MM.1S (cell line): ENCODE measurements around the gene ATM.

Experiments
- DNase-seq: peaks from one replicate; pipeline ENCODE4 v3.0.0-alpha.2; 2015
- H2AFZ ChIP-seq: fragments of 300-600 bp; sonication (generic); 2 replicates; pipeline ENCODE4 v1.6.0; 2016; ENCODE audit warnings: antibody characterized with exemption, low read length
- H3F3A ChIP-seq: fragments of 300-600 bp; sonication (generic); 2 replicates; pipeline ENCODE4 v1.6.1; 2016; ENCODE audit warnings: mild to moderate bottlenecking, antibody characterized with exemption, low read length, moderate library complexity, mixed read lengths; ENCODE audit not compliant: insufficient read depth
- H3K27ac ChIP-seq: fragments of 300-600 bp; sonication (generic); 2 replicates; pipeline ENCODE4 v1.5.1; 2016; ENCODE audit warnings: mild to moderate bottlenecking, low read length
- H3K27me3 ChIP-seq: fragments of 300-600 bp; sonication (generic); replicated peaks from 2 replicates; pipeline ENCODE4 v1.6.0; 2016; ENCODE audit warnings: low read length; ENCODE audit not compliant: insufficient read depth
- H3K36me3 ChIP-seq: fragments of 300-600 bp; sonication (generic); replicated peaks from 2 replicates; pipeline ENCODE4 v1.6.1; 2016; ENCODE audit warnings: mild to moderate bottlenecking, low read length, mixed read lengths; ENCODE audit not compliant: insufficient read depth
- H3K4me1 ChIP-seq: fragments of 300-600 bp; sonication (generic); 2 replicates; pipeline ENCODE4 v1.6.1; 2016; ENCODE audit warnings: low read length, mixed read lengths
- H3K4me2 ChIP-seq: fragments of 300-600 bp; sonication (generic); 2 replicates; pipeline ENCODE4 v1.6.0; 2016; ENCODE audit warnings: low read depth, low read length
- H3K4me3 ChIP-seq: fragments of 300-600 bp; sonication (generic); 2 replicates; pipeline ENCODE4 v1.5.1; 2016; ENCODE audit warnings: low read length, mixed read lengths
- H3K79me2 ChIP-seq: fragments of 300-600 bp; sonication (generic); 2 replicates; pipeline ENCODE4 v1.6.1; 2016; ENCODE audit warnings: mixed run types, low read length, mixed read lengths
- H3K9ac ChIP-seq: fragments of 300-600 bp; sonication (generic); 2 replicates; pipeline ENCODE4 v1.6.1; 2016; ENCODE audit warnings: low read length, mixed read lengths
- H3K9me2 ChIP-seq: fragments of 300-600 bp; sonication (generic); replicated peaks from 2 replicates; pipeline ENCODE4 v1.6.1; 2016; ENCODE audit warnings: mild to moderate bottlenecking, low read length, mixed read lengths; ENCODE audit not compliant: insufficient read depth
- H3K9me3 ChIP-seq: fragments of 300-600 bp; sonication (generic); replicated peaks from 2 replicates; pipeline ENCODE4 v1.6.1; 2016; ENCODE audit warnings: mild to moderate bottlenecking, low read length, mixed read lengths; ENCODE audit not compliant: insufficient read depth
- H4K20me1 ChIP-seq: fragments of 300-600 bp; sonication (generic); 2 replicates; pipeline ENCODE4 v1.6.1; 2016; ENCODE audit warnings: mild to moderate bottlenecking, low read length, moderate library complexity, mixed read lengths; ENCODE audit not compliant: insufficient read depth
- EZH2 ChIP-seq: fragments of 300-600 bp; sonication (generic); optimal IDR thresholded peaks from 2 replicates; pipeline ENCODE3; 2017; ENCODE audit warnings: low read depth, mild to moderate bottlenecking, antibody characterized with exemption, low read length, mixed read lengths
- EZH2phosphoT487 ChIP-seq: fragments of 300-600 bp; sonication (generic); IDR thresholded peaks from 2 replicates; pipeline ENCODE4 v1.6.1; 2018; ENCODE audit warnings: antibody characterized with exemption, low read length
- TF ChIP-seq, protein P1 (sequence below): fragments of 300-600 bp; sonication (generic); IDR thresholded peaks from 2 replicates; pipeline ENCODE4 v1.5.1; 2016; ENCODE audit warnings: antibody characterized with exemption, low read length, mixed read lengths

Gene ATM

GRCh38 chr11:108193725-108194124 lies 29.1 kb upstream of the ATM start:
- Histone ChIP-seq H3K4me1 (peaks cover 24% of the 10 kb centered on the region), H3K4me3 (no peak overlapping the region), H3K9ac (no peak overlapping the region), H2AFZ (no peak overlapping the region), H4K20me1 (no peaks in the 10 kb centered on the region), H3K36me3 (no peaks in the 10 kb centered on the region; the same call in 1 of the 2 replicates), H3K27me3 (no peaks in the 10 kb centered on the region), H3K27ac (no peak overlapping the region), H3K9me2 (no peaks in the 10 kb centered on the region), H3K4me2 (no peak overlapping the region), H3F3A (peaks cover 4% of the 10 kb centered on the region; the same call in 1 of the 2 replicates), H3K79me2 (peaks cover 11% of the 10 kb centered on the region; the same call in 1 of the 2 replicates), H3K9me3 (no peaks in the 10 kb centered on the region)
- DNase-seq = no peak
- TF ChIP-seq EZH2phosphoT487 (no peak), EZH2 (no peak)
- TF ChIP-seq, protein P1, sequence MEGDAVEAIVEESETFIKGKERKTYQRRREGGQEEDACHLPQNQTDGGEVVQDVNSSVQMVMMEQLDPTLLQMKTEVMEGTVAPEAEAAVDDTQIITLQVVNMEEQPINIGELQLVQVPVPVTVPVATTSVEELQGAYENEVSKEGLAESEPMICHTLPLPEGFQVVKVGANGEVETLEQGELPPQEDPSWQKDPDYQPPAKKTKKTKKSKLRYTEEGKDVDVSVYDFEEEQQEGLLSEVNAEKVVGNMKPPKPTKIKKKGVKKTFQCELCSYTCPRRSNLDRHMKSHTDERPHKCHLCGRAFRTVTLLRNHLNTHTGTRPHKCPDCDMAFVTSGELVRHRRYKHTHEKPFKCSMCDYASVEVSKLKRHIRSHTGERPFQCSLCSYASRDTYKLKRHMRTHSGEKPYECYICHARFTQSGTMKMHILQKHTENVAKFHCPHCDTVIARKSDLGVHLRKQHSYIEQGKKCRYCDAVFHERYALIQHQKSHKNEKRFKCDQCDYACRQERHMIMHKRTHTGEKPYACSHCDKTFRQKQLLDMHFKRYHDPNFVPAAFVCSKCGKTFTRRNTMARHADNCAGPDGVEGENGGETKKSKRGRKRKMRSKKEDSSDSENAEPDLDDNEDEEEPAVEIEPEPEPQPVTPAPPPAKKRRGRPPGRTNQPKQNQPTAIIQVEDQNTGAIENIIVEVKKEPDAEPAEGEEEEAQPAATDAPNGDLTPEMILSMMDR = no peak

GRCh38 chr11:108196901-108197300 lies 26.0 kb upstream of the ATM start:
- H3K79me2 ChIP-seq = peaks cover 32% of the 10 kb centered on the region
- H3K4me1 ChIP-seq = peaks cover 24% of the 10 kb centered on the region
- peaks cover 4% of the 10 kb centered on the region; the same call in 1 of the 2 replicates for H3F3A ChIP-seq
- no peaks in the 10 kb centered on the region for H4K20me1 ChIP-seq
- no peaks in the 10 kb centered on the region; the same call in 1 of the 2 replicates for H3K36me3 ChIP-seq
- no peaks in the 10 kb centered on the region for H3K9me2 ChIP-seq
- TF ChIP-seq EZH2 (no peak), EZH2phosphoT487 (no peak)
- TF ChIP-seq, protein P1 = no peak
- H3K9ac ChIP-seq = no peak overlapping the region
- no peak overlapping the region for H3K4me2 ChIP-seq
- no peak overlapping the region for H2AFZ ChIP-seq
- DNase-seq = no peak
- no peaks in the 10 kb centered on the region for H3K9me3 ChIP-seq
- no peaks in the 10 kb centered on the region for H3K27me3 ChIP-seq
- no peak overlapping the region for H3K4me3 ChIP-seq
- H3K27ac ChIP-seq = no peak overlapping the region; the same call in 1 of the 2 replicates

- peak overlapping the region; percentile 29; the same call in 1 of the 2 replicates for H3K27ac ChIP-seq
- H3K27me3 ChIP-seq = no peaks in the 10 kb centered on the region
- peaks cover 24% of the 10 kb centered on the region for H3K4me1 ChIP-seq
- no peak overlapping the region for H3K9ac ChIP-seq
- H3K4me3 ChIP-seq = no peak overlapping the region
- peaks cover 37% of the 10 kb centered on the region for H3K79me2 ChIP-seq
- no peak overlapping the region for H3K4me2 ChIP-seq
- DNase-seq = peak; percentile 13
- no peaks in the 10 kb centered on the region; the same call in 1 of the 2 replicates for H3K36me3 ChIP-seq
- H2AFZ ChIP-seq = no peak overlapping the region
- H3K9me2 ChIP-seq = no peaks in the 10 kb centered on the region
- H3F3A ChIP-seq = peaks cover 4% of the 10 kb centered on the region; the same call in 1 of the 2 replicates
- no peaks in the 10 kb centered on the region for H4K20me1 ChIP-seq
- H3K9me3 ChIP-seq = no peaks in the 10 kb centered on the region
- TF ChIP-seq, protein P1 = no peak
- TF ChIP-seq EZH2phosphoT487 (no peak), EZH2 (no peak)
Measured at GRCh38 chr11:108197351-108197750, 25.5 kb upstream of the ATM start.
